B cell (primary cell): ENCODE results near the gene PAM. TPM values are rescaled to one million over a fixed set of nuclear protein-coding genes. Genes with fewer than 3 reads are reported as not detected.

ENCODE experiments used
- ATAC-seq: fragments of 200-7000 bp; cut with Tn5 transposase; one replicate; pipeline ENCODE4 v1.10.0; 2021; ENCODE audit warnings: low read depth, mild to moderate bottlenecking, moderate number of reproducible peaks, moderate library complexity
- CTCF ChIA-PET: fragments of 350-600 bp; sonication (Branson Sonifier 250); formaldehyde crosslinking; loops from one replicate; lab custom pipeline; 2021; ENCODE audit warnings: antibody characterized with exemption, inconsistent platforms; lab: Charles Lee
- POLR2A ChIA-PET: fragments of 350-600 bp; sonication (Branson Sonifier 250); formaldehyde crosslinking; loops from one replicate; lab custom pipeline; 2021; ENCODE audit warnings: antibody characterized with exemption; lab: Charles Lee
- DNase-seq: peaks from one replicate; pipeline ENCODE4 v3.0.0; 2013
- H2AFZ ChIP-seq: 2 replicates; pipeline ENCODE4 v1.6.1; 2012; ENCODE audit warnings: mild to moderate bottlenecking, low read depth, low read length; ENCODE audit not compliant: insufficient read depth, poor library complexity, severe bottlenecking
- H3K27ac ChIP-seq, 2 donors: 1 replicate in 1 of 2; 2 replicates in 1 of 2; pipeline ENCODE4 v1.5.1; 2012 to 2013; ENCODE audit warnings: low read length in 2 of 2, mild to moderate bottlenecking in 2 of 2, moderate library complexity in 1 of 2
- H3K27me3 ChIP-seq, 4 experiments: fragments of 200-600 bp in 1 of 4; sonication (generic) in 1 of 4; replicated peaks in 1 of 4; 1 replicate in 2 of 4; 2 replicates in 2 of 4; pipeline versions ENCODE4 v1.6.1 to v1.7.0; 2013 to 2016; ENCODE audit warnings: low read length in 3 of 4, mild to moderate bottlenecking in 2 of 4, mixed read lengths in 1 of 4, moderate library complexity in 1 of 4; ENCODE audit not compliant: insufficient read depth in 4 of 4, control insufficient read depth in 3 of 4; ENCODE audit errors: control extremely low read depth in 1 of 4
- H3K36me3 ChIP-seq, 2 experiments: replicated peaks in 1 of 2; 1 replicate in 1 of 2; 2 replicates in 1 of 2; pipeline versions ENCODE4 v1.6.1 to v1.7.1; 2013; ENCODE audit warnings: low read length in 1 of 2; ENCODE audit not compliant: insufficient read depth in 2 of 2, control insufficient read depth in 1 of 2; ENCODE audit errors: control extremely low read depth in 1 of 2, extremely low read depth in 1 of 2
- H3K4me1 ChIP-seq, 2 donors: fragments of 200-600 bp in 1 of 2; sonication (generic) in 1 of 2; 1 replicate in 1 of 2; 2 replicates in 1 of 2; pipeline versions ENCODE4 v1.5.1 to v1.6.1; 2013 to 2017; ENCODE audit warnings: low read length in 2 of 2; ENCODE audit not compliant: control insufficient read depth in 2 of 2, insufficient read depth in 2 of 2
- H3K4me2 ChIP-seq: replicated peaks from 2 replicates; pipeline ENCODE3; 2012; ENCODE audit warnings: mild to moderate bottlenecking, low read depth, low read length; ENCODE audit not compliant: poor library complexity, severe bottlenecking
- H3K4me3 ChIP-seq, 5 experiments: fragments of 200-600 bp in 1 of 5; sonication (generic) in 1 of 5; 1 replicate in 3 of 5; 2 replicates in 2 of 5; pipeline versions ENCODE4 v1.5.1 to v1.7.0; 2011 to 2016; ENCODE audit warnings: low read length in 4 of 5, mild to moderate bottlenecking in 4 of 5, low read depth in 2 of 5, control low read depth in 1 of 5, moderate library complexity in 1 of 5; ENCODE audit not compliant: insufficient read depth in 1 of 5; ENCODE audit errors: control extremely low read depth in 1 of 5, extremely low read depth in 1 of 5
- H3K79me2 ChIP-seq: fragments of 200-600 bp; sonication (generic); one replicate; pipeline ENCODE4 v1.6.0; 2016; ENCODE audit warnings: low read length; ENCODE audit not compliant: control insufficient read depth, insufficient read depth
- H3K9ac ChIP-seq: fragments of 200-600 bp; sonication (generic); 2 replicates; pipeline ENCODE4 v1.6.1; 2017; ENCODE audit warnings: mild to moderate bottlenecking, low read length, moderate library complexity
- H3K9me3 ChIP-seq, 3 donors: one replicate each; pipeline versions ENCODE4 v1.6.1 to v1.7.1; 2013; ENCODE audit warnings: low read length in 2 of 3; ENCODE audit not compliant: control insufficient read depth in 2 of 3, insufficient read depth in 1 of 3; ENCODE audit errors: control extremely low read depth in 1 of 3
- H4K20me1 ChIP-seq: 2 replicates; pipeline ENCODE4 v1.6.0; 2012; ENCODE audit warnings: mild to moderate bottlenecking, low read length; ENCODE audit not compliant: insufficient read depth, control insufficient read depth, poor library complexity, severe bottlenecking
- H3K27ac Mint-ChIP-seq: one replicate; pipeline ENCODE4 v1.8.0; 2021; ENCODE audit warnings: mixed read lengths
- H3K27me3 Mint-ChIP-seq: one replicate; pipeline ENCODE4 v1.8.0; 2021; ENCODE audit warnings: mixed read lengths
- H3K4me1 Mint-ChIP-seq: one replicate; pipeline ENCODE4 v1.8.0; 2021; ENCODE audit warnings: mixed read lengths
- H3K4me3 Mint-ChIP-seq: one replicate; pipeline ENCODE4 v1.8.0; 2021; ENCODE audit warnings: mixed read lengths
- H3K9me3 Mint-ChIP-seq: one replicate; pipeline ENCODE4 v1.8.0; 2022; ENCODE audit warnings: mixed read lengths; ENCODE audit not compliant: insufficient read depth
- CTCF ChIP-seq: fragments of 200-600 bp; IDR thresholded peaks from one replicate; pipeline ENCODE4 v1.8.0; 2022; ENCODE audit warnings: antibody characterized with exemption, mild to moderate bottlenecking
- EZH2 ChIP-seq: IDR thresholded peaks from 2 replicates; pipeline ENCODE4 v1.6.1; 2012; ENCODE audit warnings: borderline replicate concordance, low read depth, mild to moderate bottlenecking, moderate library complexity, low read length; ENCODE audit not compliant: insufficient read depth, poor library complexity, severe bottlenecking
- WGBS: methylation state at CpG from one replicate; pipeline ENCODE4 v1.1.5; 2013; ENCODE audit warnings: missing lambda C conversion rate; ENCODE audit not compliant: insufficient coverage; 5-methylcytosine and 5-hydroxymethylcytosine counted together
- intact Hi-C: fragments of 100-400 bp; cut with micrococcal nuclease; formaldehyde crosslinking; loops from one replicate; pipeline ENCODE4 v1.10.0; 2022
- polyA plus RNA-seq: library from polyadenylated mRNA; depleted of rRNA; stranded (reverse); fragments of >200 nt; gene quantifications from 2 replicates; pipeline ENCODE4 v1.2.3, GENCODE V29; 2012
- total RNA-seq, 2 donors: library from RNA; stranded (reverse); fragments of 120-200 nt in 1 of 2; gene quantifications; 1 replicate in 1 of 2; 2 replicates in 1 of 2; pipeline versions ENCODE4 v1.2.3 to v1.2.4, GENCODE V29; 2013 to 2022

PAM gene
- total and polyA plus RNA-seq, 2 donors (not counting 1 experiment from before 2014, with no cell fraction given): 1.00 to 34.8 TPM

- peak overlapping the region; percentile 81 for H3K4me2 ChIP-seq
- intact Hi-C loops: no loop called here
These were observed 111.1 kb downstream of the PAM start for GRCh38 chr5:102866237-102866600.

More at GRCh38 chr5:102866237-102866600, 111.1 kb downstream of the PAM start:
- H3K27ac ChIP-seq: no peak overlapping the region
- 3% methylated on average over 4 of the region's 7 CpGs for WGBS
- H3K4me1 Mint-ChIP-seq: peaks cover 15% of the 10 kb centered on the region
- H3K79me2 ChIP-seq: no peaks in the 10 kb centered on the region
- H3K27me3 ChIP-seq: peaks cover 0 to 24% (median 22%) of the 10 kb centered on the region in 4 experiments
- H3K4me1 ChIP-seq: peaks cover 11 to 15% of the 10 kb centered on the region in 2 donors
- H3K27me3 Mint-ChIP-seq: peaks cover 24% of the 10 kb centered on the region
- H3K9me3 Mint-ChIP-seq: no peaks in the 10 kb centered on the region
- TF ChIP-seq EZH2 (no peak), CTCF (no peak)
- H3K36me3 ChIP-seq: no peaks in the 10 kb centered on the region
- no peak overlapping the region for H3K27ac Mint-ChIP-seq
- peak overlapping the region in 4 of 5 experiments; percentile 42 to 62 (median 46) for H3K4me3 ChIP-seq
- CTCF ChIA-PET: no interaction called here
- no peaks in the 10 kb centered on the region for H3K9me3 ChIP-seq
- peak overlapping the region; percentile 67 for H3K9ac ChIP-seq
- POLR2A ChIA-PET: no interaction called here
- peak overlapping the region; percentile 64 for H3K4me3 Mint-ChIP-seq
- H4K20me1 ChIP-seq: no peaks in the 10 kb centered on the region
- DNase-seq (no peak), ATAC-seq (no peak)
- H2AFZ ChIP-seq: peak overlapping the region; percentile 55
